A673 (cell line): ENCODE measurements around the gene SDCCAG8.

Source experiments
- CTCF ChIP-seq: fragments of 300-800, 200-600 bp; sonication (generic); conservative IDR thresholded peaks from 2 replicates; pipeline ENCODE4 v1.5.1; 2017; ENCODE audit warnings: low read depth, mild to moderate bottlenecking, antibody characterized with exemption, low read length, moderate library complexity, mixed read lengths
- EZH2 ChIP-seq: fragments of 200-600 bp; sonication (generic); IDR thresholded peaks from 2 replicates; pipeline ENCODE4 v1.6.1; 2017; ENCODE audit warnings: borderline replicate concordance, low read depth, mild to moderate bottlenecking, mixed read lengths, antibody characterized with exemption, low read length; ENCODE audit not compliant: poor library complexity, severe bottlenecking

GRCh38 chr1:243481101-243481500 lies 225.3 kb downstream of the SDCCAG8 start:
- no peak for TF ChIP-seq CTCF
- TF ChIP-seq EZH2, result no peak
